ENCODE results near the gene UNC13A. TPM values are rescaled to one million over a fixed set of nuclear protein-coding genes. Genes with fewer than 3 reads are reported as not detected.

UNC13A gene
- total and polyA plus RNA-seq, 2 of the 13 experiments (the other 11 are each of a cell fraction or from before 2014, with no cell fraction given) = 0.11 to 0.45 TPM

GRCh38 chr19:17605761-17606589 is 82.2 kb downstream of the UNC13A start (continued):
- TF ChIP-seq KMT2A (CRISPR knock-in tag; IDR thresholded peaks at IDR 0.05) = peak; percentile 48; the same call in 1 of the 2 replicates
- peak; percentile 82; the same call in 1 of the 2 replicates for TF ChIP-seq KLF9 (CRISPR knock-in tag; IDR thresholded peaks at IDR 0.05; ENCODE audit: low read depth)
- TF ChIP-seq HDAC1 (CRISPR knock-in tag; IDR thresholded peaks at IDR 0.05) = peak; percentile 89
- peak; percentile 43; the same call in 1 of the 2 replicates for TF ChIP-seq YEATS2 (CRISPR knock-in tag; IDR thresholded peaks at IDR 0.05; ENCODE audit: borderline replicate concordance)
- no peak for TF ChIP-seq RFX1 (IDR thresholded peaks at IDR 0.05)
- TF ChIP-seq, protein P1, sequence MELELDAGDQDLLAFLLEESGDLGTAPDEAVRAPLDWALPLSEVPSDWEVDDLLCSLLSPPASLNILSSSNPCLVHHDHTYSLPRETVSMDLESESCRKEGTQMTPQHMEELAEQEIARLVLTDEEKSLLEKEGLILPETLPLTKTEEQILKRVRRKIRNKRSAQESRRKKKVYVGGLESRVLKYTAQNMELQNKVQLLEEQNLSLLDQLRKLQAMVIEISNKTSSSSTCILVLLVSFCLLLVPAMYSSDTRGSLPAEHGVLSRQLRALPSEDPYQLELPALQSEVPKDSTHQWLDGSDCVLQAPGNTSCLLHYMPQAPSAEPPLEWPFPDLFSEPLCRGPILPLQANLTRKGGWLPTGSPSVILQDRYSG (CRISPR knock-in tag; IDR thresholded peaks at IDR 0.05) = peak; percentile 98
- peak; percentile 70 for TF ChIP-seq SOX5 (CRISPR knock-in tag; IDR thresholded peaks at IDR 0.05; ENCODE audit: borderline replicate concordance)
- no peak for TF ChIP-seq POLR2AphosphoS2 (IDR thresholded peaks at IDR 0.05; ENCODE audit: low read depth, low read length)
- TF ChIP-seq AGO2 (optimal IDR thresholded peaks at IDR 0.05; ENCODE audit: low read depth, low read length) = peak; percentile 43
- TF ChIP-seq, protein P2, sequence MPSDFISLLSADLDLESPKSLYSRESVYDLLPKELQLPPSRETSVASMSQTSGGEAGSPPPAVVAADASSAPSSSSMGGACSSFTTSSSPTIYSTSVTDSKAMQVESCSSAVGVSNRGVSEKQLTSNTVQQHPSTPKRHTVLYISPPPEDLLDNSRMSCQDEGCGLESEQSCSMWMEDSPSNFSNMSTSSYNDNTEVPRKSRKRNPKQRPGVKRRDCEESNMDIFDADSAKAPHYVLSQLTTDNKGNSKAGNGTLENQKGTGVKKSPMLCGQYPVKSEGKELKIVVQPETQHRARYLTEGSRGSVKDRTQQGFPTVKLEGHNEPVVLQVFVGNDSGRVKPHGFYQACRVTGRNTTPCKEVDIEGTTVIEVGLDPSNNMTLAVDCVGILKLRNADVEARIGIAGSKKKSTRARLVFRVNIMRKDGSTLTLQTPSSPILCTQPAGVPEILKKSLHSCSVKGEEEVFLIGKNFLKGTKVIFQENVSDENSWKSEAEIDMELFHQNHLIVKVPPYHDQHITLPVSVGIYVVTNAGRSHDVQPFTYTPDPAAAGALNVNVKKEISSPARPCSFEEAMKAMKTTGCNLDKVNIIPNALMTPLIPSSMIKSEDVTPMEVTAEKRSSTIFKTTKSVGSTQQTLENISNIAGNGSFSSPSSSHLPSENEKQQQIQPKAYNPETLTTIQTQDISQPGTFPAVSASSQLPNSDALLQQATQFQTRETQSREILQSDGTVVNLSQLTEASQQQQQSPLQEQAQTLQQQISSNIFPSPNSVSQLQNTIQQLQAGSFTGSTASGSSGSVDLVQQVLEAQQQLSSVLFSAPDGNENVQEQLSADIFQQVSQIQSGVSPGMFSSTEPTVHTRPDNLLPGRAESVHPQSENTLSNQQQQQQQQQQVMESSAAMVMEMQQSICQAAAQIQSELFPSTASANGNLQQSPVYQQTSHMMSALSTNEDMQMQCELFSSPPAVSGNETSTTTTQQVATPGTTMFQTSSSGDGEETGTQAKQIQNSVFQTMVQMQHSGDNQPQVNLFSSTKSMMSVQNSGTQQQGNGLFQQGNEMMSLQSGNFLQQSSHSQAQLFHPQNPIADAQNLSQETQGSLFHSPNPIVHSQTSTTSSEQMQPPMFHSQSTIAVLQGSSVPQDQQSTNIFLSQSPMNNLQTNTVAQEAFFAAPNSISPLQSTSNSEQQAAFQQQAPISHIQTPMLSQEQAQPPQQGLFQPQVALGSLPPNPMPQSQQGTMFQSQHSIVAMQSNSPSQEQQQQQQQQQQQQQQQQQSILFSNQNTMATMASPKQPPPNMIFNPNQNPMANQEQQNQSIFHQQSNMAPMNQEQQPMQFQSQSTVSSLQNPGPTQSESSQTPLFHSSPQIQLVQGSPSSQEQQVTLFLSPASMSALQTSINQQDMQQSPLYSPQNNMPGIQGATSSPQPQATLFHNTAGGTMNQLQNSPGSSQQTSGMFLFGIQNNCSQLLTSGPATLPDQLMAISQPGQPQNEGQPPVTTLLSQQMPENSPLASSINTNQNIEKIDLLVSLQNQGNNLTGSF (CRISPR knock-in tag; IDR thresholded peaks at IDR 0.05) = peak; percentile 99
- peak; percentile 78; the same call in 1 of the 2 replicates for TF ChIP-seq ZNF224 (CRISPR knock-in tag; IDR thresholded peaks at IDR 0.05)
- TF ChIP-seq NR3C1 (CRISPR knock-in tag; IDR thresholded peaks at IDR 0.05) = no peak
- TF ChIP-seq NONO (IDR thresholded peaks at IDR 0.05) = no peak
- TF ChIP-seq NONO (CRISPR knock-in tag; conservative IDR thresholded peaks at IDR 0.05) = peak; percentile 97
- no peak for TF ChIP-seq SMARCC2 (IDR thresholded peaks at IDR 0.05)

Measured in HepG2 (cell line).